Sciatic nerve (tissue), 2 donors: ENCODE data around the gene AIG1. TPM values are rescaled to one million over a fixed set of nuclear protein-coding genes. Genes with fewer than 3 reads are reported as not detected.
A peak's percentile ranks its signal among the peaks of the same experiment; 100 is the strongest.
"Not testable (repeated sequence)": the region's sequence is repeated elsewhere in the genome, so short reads cannot be mapped to it uniquely, and the experiment has no call there.

Experiments used
- ATAC-seq: fragments of 200-7000 bp; cut with Tn5 transposase; one replicate; pipeline ENCODE4 v1.9.1; 2020; ENCODE audit warnings: mild to moderate bottlenecking, moderate library complexity
- DNase-seq: peaks from one replicate; pipeline ENCODE4 v3.0.0-alpha.2; 2020; ENCODE audit warnings: low spot score
- intact Hi-C: fragments of 100-400 bp; cut with DNase I; formaldehyde crosslinking; loops from one replicate; pipeline ENCODE4 v1.14.2; 2022
- total RNA-seq: library from RNA; stranded (reverse); fragmentation: NEBNext Ultra II Directional; extraction: Animal tissue kit (Norgen Biotek cat#: 25700); gene quantifications from one replicate; pipeline ENCODE4 v1.2.1, GENCODE V29; 2021
- donor health status: DM: no; HTN: no; CAD: no.
- donor health status: DM: no; HTN: no; CAD: no.

AIG1 gene
- total RNA-seq, 1 donor from 2014 or later = 22.6 TPM

GRCh38 chr6:143053856-143054255 lies 6.8 kb upstream of the AIG1 start:
- intact Hi-C loops = no loop called here
- ATAC-seq (no peak), DNase-seq (no peak)

- intact Hi-C loops = no loop called here
- ATAC-seq (no peak), DNase-seq (no peak)
Observed at GRCh38 chr6:143054329-143054728, 6.4 kb upstream of the AIG1 start.

GRCh38 chr6:143055213-143055612 lies 5.5 kb upstream of the AIG1 start:
- no peak for ATAC-seq
- DNase-seq = no peak
- intact Hi-C loops = no loop called here

GRCh38 chr6:143055891-143056290 lies 4.8 kb upstream of the AIG1 start:
- DNase-seq = no peak
- intact Hi-C loops = no loop called here
- no peak for ATAC-seq

GRCh38 chr6:143058987-143059386 lies 1.7 kb upstream of the AIG1 start:
- ATAC-seq (no peak), DNase-seq (no peak)
- intact Hi-C loops = no loop called here

GRCh38 chr6:143059663-143060353 lies 881 bp upstream of the AIG1 start:
- ATAC-seq (peak; percentile 10), DNase-seq (no peak)
- intact Hi-C loops = no loop called here

- peak; percentile 93 for ATAC-seq
- DNase-seq = peak; percentile 89
- intact Hi-C loops = no loop called here
Observed at GRCh38 chr6:143060354-143060805, 309 bp upstream of the AIG1 start.

GRCh38 chr6:143061597-143062385 lies 1.1 kb downstream of the AIG1 start:
- no peak for DNase-seq
- ATAC-seq = peak; percentile 6
- intact Hi-C loops = no loop called here

- no peak for DNase-seq
- no peak for ATAC-seq
- intact Hi-C loops = no loop called here
Observed at GRCh38 chr6:143062551-143062950, 1.9 kb downstream of the AIG1 start.

GRCh38 chr6:143063631-143064030 lies 2.9 kb downstream of the AIG1 start:
- no peak for ATAC-seq
- no peak for DNase-seq
- intact Hi-C loops = no loop called here

GRCh38 chr6:143064271-143064670 lies 3.6 kb downstream of the AIG1 start:
- intact Hi-C loops = no loop called here
- DNase-seq (no peak), ATAC-seq (no peak)

GRCh38 chr6:143064951-143065683 lies 4.4 kb downstream of the AIG1 start:
- no peak for DNase-seq
- no peak for ATAC-seq

GRCh38 chr6:143068001-143068400 lies 7.3 kb downstream of the AIG1 start:
- intact Hi-C loops = no loop called here
- DNase-seq (no peak), ATAC-seq (no peak)

More at GRCh38 chr6:143064951-143065683, 4.4 kb downstream of the AIG1 start:
- intact Hi-C loops = no loop called here

- intact Hi-C loops = no loop called here
- ATAC-seq = no peak
Observed at GRCh38 chr6:143074101-143074500, 13.4 kb downstream of the AIG1 start.

GRCh38 chr6:143074670-143075318 lies 14.1 kb downstream of the AIG1 start:
- DNase-seq = no peak
- ATAC-seq = peak; percentile 95
- intact Hi-C loops = no loop called here

More at GRCh38 chr6:143074101-143074500, 13.4 kb downstream of the AIG1 start:
- no peak for DNase-seq

- no peak for DNase-seq
- intact Hi-C loops = no loop called here
Observed at GRCh38 chr6:143078468-143079324, 18.0 kb downstream of the AIG1 start.

GRCh38 chr6:143079325-143079640 lies 18.6 kb downstream of the AIG1 start:
- no peak for DNase-seq
- ATAC-seq = no peak
- intact Hi-C loops = no loop called here

More at GRCh38 chr6:143078468-143079324, 18.0 kb downstream of the AIG1 start:
- ATAC-seq = peak; percentile 32

- intact Hi-C loops, DNase-seq, ATAC-seq: not testable (repeated sequence)
Observed at GRCh38 chr6:143082274-143082673, 21.6 kb downstream of the AIG1 start.
